Astrocyte (in vitro differentiated cells and primary cell): Measurements from ENCODE around the gene OR4F17.
"Not testable (repeated sequence)": the region's sequence is repeated elsewhere in the genome, so short reads cannot be mapped to it uniquely, and the experiment has no call there.

Source experiments
- CTCF ChIP-seq: IDR thresholded peaks from 2 replicates; pipeline ENCODE4 v1.5.1; 2011; ENCODE audit warnings: low read depth, mild to moderate bottlenecking, inconsistent platforms, low read length, moderate library complexity; ENCODE audit not compliant: insufficient read depth
- EZH2 ChIP-seq: IDR thresholded peaks from 2 replicates; pipeline ENCODE4 v1.6.1; 2012; ENCODE audit warnings: mild to moderate bottlenecking, low read length, inconsistent platforms; ENCODE audit not compliant: insufficient read depth

- TF ChIP-seq CTCF, EZH2: not testable (repeated sequence)
These were observed 9.3 kb upstream of the OR4F17 start for GRCh38 chr19:97647-98046.
